Stomach (tissue), 9 donors: Measurements from ENCODE around the gene RYR1. TPM values are rescaled to one million over a fixed set of nuclear protein-coding genes. Genes with fewer than 3 reads are reported as not detected.

Experiments used
- DNase-seq, 2 donors: peaks; one replicate each; pipeline versions ENCODE4 v3.0.0 to v3.0.0-alpha.2; 2013 to 2019
- H3K27ac ChIP-seq, 5 donors: fragments of 200-600 bp in 4 of 5; sonication (generic) in 4 of 5; one replicate each; pipeline ENCODE4 v1.5.1; 2013 to 2019; ENCODE audit warnings: mild to moderate bottlenecking in 1 of 5, moderate library complexity in 1 of 5
- H3K27me3 ChIP-seq, 3 donors: fragments of 200-600 bp; sonication (generic); one replicate each; pipeline ENCODE4 v1.5.1; 2017 to 2019; ENCODE audit warnings: mixed run types in 1 of 3
- H3K36me3 ChIP-seq, 4 donors: fragments of 200-600 bp; sonication (generic); 1 replicate in 3 of 4; 2 replicates in 1 of 4; pipeline ENCODE4 v1.5.1; 2016 to 2019
- H3K4me1 ChIP-seq, 4 donors: fragments of 200-600 bp; sonication (generic); one replicate each; pipeline ENCODE4 v1.5.1; 2016 to 2019
- H3K4me3 ChIP-seq, 4 donors: fragments of 200-600 bp; sonication (generic) in 3 of 4; one replicate each; pipeline ENCODE4 v1.5.1; 2016 to 2019; ENCODE audit warnings: mild to moderate bottlenecking in 1 of 4
- H3K9me3 ChIP-seq, 4 donors: fragments of 200-600 bp; sonication (generic); one replicate each; pipeline ENCODE4 v1.5.1; 2016 to 2019
- CTCF ChIP-seq, 7 experiments: fragments of 450-650 bp in 4 of 7; fragments of 200-600 bp in 3 of 7; sonication (generic) in 3 of 7; IDR thresholded peaks; one replicate each; pipeline ENCODE4 v1.5.1; 2016 to 2019; ENCODE audit warnings: antibody characterized with exemption in 7 of 7, control low read depth in 2 of 7, mild to moderate bottlenecking in 1 of 7
- EP300 ChIP-seq: sonication (generic); formaldehyde crosslinking; IDR thresholded peaks from one replicate; pipeline ENCODE4 v1.6.1; 2017; ENCODE audit warnings: antibody characterized with exemption
- POLR2A ChIP-seq, 4 donors: fragments of 450-650 bp; IDR thresholded peaks; one replicate each; pipeline ENCODE4 v1.6.1; 2016; ENCODE audit warnings: antibody characterized with exemption in 4 of 4, control low read depth in 2 of 4, mild to moderate bottlenecking in 1 of 4, moderate library complexity in 1 of 4
- POLR2AphosphoS5 ChIP-seq, 3 donors: sonication (generic); formaldehyde crosslinking; IDR thresholded peaks; one replicate each; pipeline ENCODE4 v1.6.1; 2016; ENCODE audit warnings: antibody characterized with exemption in 3 of 3
- whole genome bisulfite sequencing, 5 donors: extraction: QIAGEN DNeasy Blood & Tissue Kit in 3 of 5; methylation state at CpG; one replicate each; pipeline versions ENCODE4 v1.1.5 to v1.1.7; 2013 to 2018; 5-methylcytosine and 5-hydroxymethylcytosine counted together
- intact Hi-C: fragments of 100-400 bp; cut with DNase I; formaldehyde crosslinking; loops from one replicate; pipeline ENCODE4 v1.15.1; 2023; ENCODE audit warnings: low total_unique reads
- polyA plus RNA-seq, 3 donors: library from polyadenylated mRNA; stranded (reverse); fragments of 200-250 nt; gene quantifications; one replicate each; pipeline ENCODE4 v1.2.3, GENCODE V29; 2013
- total RNA-seq, 5 donors: library from RNA; depleted of rRNA; stranded (reverse); fragments of >200 nt; gene quantifications; one replicate each; pipeline versions ENCODE4 v1.1.0 to v1.2.3, GENCODE V29; 2014 to 2016
- donor health status: healthy with polysubstance abuse.
- donor health status: Bipolar disorder and iron deficiency.
- donor health status: healthy.

RYR1 gene
- total and polyA plus RNA-seq, 8 donors = under 0.01 to 10.7 (median 1.2) TPM

- Histone ChIP-seq H3K27me3 (peaks cover 0 to 62% (median 23%) of the 10 kb centered on the region in 3 donors), H3K4me1 (peaks cover 0 to 13% (median 11%) of the 10 kb centered on the region in 4 donors), H3K9me3 (no peaks in the 10 kb centered on the region), H3K27ac (peak overlapping the region in 2 of 5 donors; percentile 16 to 70), H3K4me3 (peak overlapping the region; percentile 26 to 46 (median 34)), H3K36me3 (peaks cover 0 to 6% (median 0%) of the 10 kb centered on the region in 4 donors)
- 5 to 7% (median 6%) methylated on average over 31 to 49 of the region's 49 CpGs for WGBS, 5 donors
- TF ChIP-seq POLR2AphosphoS5 (IDR thresholded peaks at IDR 0.05) (no peak), EP300 (no peak), POLR2A (IDR thresholded peaks at IDR 0.05) (no peak), CTCF (IDR thresholded peaks at IDR 0.05) (no peak)
- intact Hi-C loops = no loop called here
- peak; percentile 63 to 86 for DNase-seq
Measured at GRCh38 chr19:38417544-38418506, 15.7 kb upstream of the RYR1 start.

GRCh38 chr19:38420935-38421334, 12.6 kb upstream of the RYR1 start:
- peaks cover 0 to 13% (median 11%) of the 10 kb centered on the region in 4 donors for H3K4me1 ChIP-seq
- intact Hi-C loops = no loop called here
- TF ChIP-seq EP300 = no peak
- no peak for TF ChIP-seq CTCF (IDR thresholded peaks at IDR 0.05)
- TF ChIP-seq POLR2A (IDR thresholded peaks at IDR 0.05) = no peak
- no peak overlapping the region for H3K27ac ChIP-seq
- DNase-seq = no peak
- peaks cover 0 to 88% (median 31%) of the 10 kb centered on the region in 3 donors for H3K27me3 ChIP-seq
- no peaks in the 10 kb centered on the region for H3K36me3 ChIP-seq
- no peaks in the 10 kb centered on the region for H3K9me3 ChIP-seq
- WGBS, 5 donors = 82 to 90% (median 86%) methylated on average over 4 to 9 of the region's 9 CpGs
- H3K4me3 ChIP-seq = no peak overlapping the region

GRCh38 chr19:38421856-38422255, 11.6 kb upstream of the RYR1 start:
- 70 to 84% (median 77%) methylated on average over 14 of the region's 14 CpGs for WGBS, 5 donors
- intact Hi-C loops = no loop called here
- TF ChIP-seq CTCF (IDR thresholded peaks at IDR 0.05) = no peak
- TF ChIP-seq EP300 = no peak
- TF ChIP-seq POLR2AphosphoS5 (IDR thresholded peaks at IDR 0.05) = no peak
- TF ChIP-seq POLR2A (IDR thresholded peaks at IDR 0.05) = no peak
- Histone ChIP-seq H3K36me3 (no peaks in the 10 kb centered on the region), H3K9me3 (no peaks in the 10 kb centered on the region), H3K4me3 (no peak overlapping the region), H3K4me1 (peaks cover 0 to 13% (median 11%) of the 10 kb centered on the region in 4 donors), H3K27ac (no peak overlapping the region), H3K27me3 (peaks cover 0 to 92% (median 33%) of the 10 kb centered on the region in 3 donors)
- DNase-seq = no peak

- intact Hi-C loops = no loop called here
- 77 to 83% (median 80%) methylated on average over 5 to 7 of the region's 7 CpGs for WGBS, 5 donors
- no peaks in the 10 kb centered on the region for H3K9me3 ChIP-seq
- H3K4me3 ChIP-seq = no peak overlapping the region
- DNase-seq = no peak
- H3K4me1 ChIP-seq = peaks cover 0 to 11% (median 10%) of the 10 kb centered on the region in 4 donors
- TF ChIP-seq POLR2AphosphoS5 (IDR thresholded peaks at IDR 0.05) (no peak), POLR2A (IDR thresholded peaks at IDR 0.05) (no peak)
- H3K36me3 ChIP-seq = no peaks in the 10 kb centered on the region
- no peak overlapping the region for H3K27ac ChIP-seq
- peaks cover 0 to 89% (median 33%) of the 10 kb centered on the region in 3 donors for H3K27me3 ChIP-seq
Measured at GRCh38 chr19:38422438-38422837, 11.1 kb upstream of the RYR1 start.
